ENCODE results near the gene BAIAP3. TPM values are rescaled to one million over a fixed set of nuclear protein-coding genes. Genes with fewer than 3 reads are reported as not detected.

BAIAP3 gene
- total and polyA plus RNA-seq, 10 of the 15 experiments (the other 5 are each of a cell fraction or from before 2014, with no cell fraction given), result 0.03 to 0.56 (median 0.17) TPM; not detected in 3

GRCh38 chr16:1293921-1294656, 39.4 kb upstream of the BAIAP3 start:
- in situ Hi-C loops (cut with MboI), result no loop called here
- H3K27ac ChIP-seq (ENCODE audit: control insufficient read depth, insufficient read depth), result no peak overlapping the region
- ChIA-PET POLR2A (no interaction called here), CTCF (no interaction called here), RAD21 (ENCODE audit: unreplicated experiment) (no interaction called here), SMC1A (ENCODE audit: uncharacterized antibody, unreplicated experiment) (no interaction called here)
- no TSS peak for BruUV-seq (replicated peaks)
- H3K4me1 ChIP-seq (ENCODE audit: control insufficient read depth, insufficient read depth, low read length), result no peaks in the 10 kb centered on the region
- H4K20me1 ChIP-seq (ENCODE audit: control insufficient read depth, insufficient read depth), result no peaks in the 10 kb centered on the region
- TF ChIP-seq ELK1 (IDR thresholded peaks at IDR 0.05; ENCODE audit: low read depth, low read length) (0 out of 2 replicates have a peak, but pooled peaks have one; percentile 35), SRF (IDR thresholded peaks at IDR 0.05; ENCODE audit: low read depth in 2 of 2, low read length in 2 of 2) (peak in 1 of 2 experiments; percentile 61; a peak in 1 of 4 replicates), PKNOX1 (IDR thresholded peaks at IDR 0.05) (0 out of 2 replicates have a peak, but pooled peaks have one; percentile 11), NKRF (conservative IDR thresholded peaks at IDR 0.05) (no peak), KAT2A (conservative IDR thresholded peaks at IDR 0.05; ENCODE audit: control insufficient read depth, low read depth, low read length) (no peak), BMI1 (IDR thresholded peaks at IDR 0.05; ENCODE audit: borderline replicate concordance) (peak; percentile 58; the same call in 1 of the 2 replicates), NR2F1 (conservative IDR thresholded peaks at IDR 0.05) (0 out of 2 replicates have a peak, but pooled peaks have one; percentile 22), ZNF592 (IDR thresholded peaks at IDR 0.05) (0 out of 2 replicates have a peak, but pooled peaks have one; percentile 33)
- H3K9me3 ChIP-seq (replicated peaks; ENCODE audit: control insufficient read depth, insufficient read depth, low read length), result no peaks in the 10 kb centered on the region
- H3K27me3 ChIP-seq (replicated peaks in 1 of 2; ENCODE audit: control insufficient read depth in 2 of 2, insufficient read depth in 2 of 2, low read length in 1 of 2), result no peaks in the 10 kb centered on the region; a peak in 1 of 4 replicates
- FAIRE-seq, result no peak
- H3K4me3 ChIP-seq, result no peak overlapping the region
- DNase-seq (ENCODE audit: low read depth, low spot score), result no peak
- H3K4me2 ChIP-seq (ENCODE audit: control insufficient read depth, insufficient read depth), result no peak overlapping the region
- intact Hi-C loops (cut with micrococcal nuclease; ENCODE audit: unreplicated experiment), result no loop called here
- H3K36me3 ChIP-seq (ENCODE audit: control insufficient read depth in 2 of 2, insufficient read depth in 2 of 2, low read length in 1 of 2), result no peaks in the 10 kb centered on the region
- WGBS (ENCODE audit: insufficient coverage, insufficient replicate concordance, low lambda C conversion rate, missing lambda C conversion rate), result 43% methylated on average over 11 of the region's 11 CpGs
- ATAC-seq, result no peak; the same call in 2 of the 3 replicates
- no peak overlapping the region for H3K9ac ChIP-seq (ENCODE audit: control insufficient read depth, insufficient read depth, low read length)
- no peak overlapping the region for H2AFZ ChIP-seq (ENCODE audit: control insufficient read depth, low read depth, low read length)
- H3K79me2 ChIP-seq (ENCODE audit: control insufficient read depth, insufficient read depth, low read length), result no peaks in the 10 kb centered on the region
